GM18517 (cell line): ENCODE data around the gene SLC2A13.
"Not testable (repeated sequence)": the region's sequence is repeated elsewhere in the genome, so short reads cannot be mapped to it uniquely, and the experiment has no call there.

Experiments
- ATAC-seq: cut with Tn5 transposase; IDR thresholded peaks from one replicate; pipeline ENCODE4 v1.9.1; 2021; ENCODE audit warnings: mild to moderate bottlenecking, moderate library complexity; ENCODE audit not compliant: unreplicated experiment

Gene SLC2A13

DNA sequence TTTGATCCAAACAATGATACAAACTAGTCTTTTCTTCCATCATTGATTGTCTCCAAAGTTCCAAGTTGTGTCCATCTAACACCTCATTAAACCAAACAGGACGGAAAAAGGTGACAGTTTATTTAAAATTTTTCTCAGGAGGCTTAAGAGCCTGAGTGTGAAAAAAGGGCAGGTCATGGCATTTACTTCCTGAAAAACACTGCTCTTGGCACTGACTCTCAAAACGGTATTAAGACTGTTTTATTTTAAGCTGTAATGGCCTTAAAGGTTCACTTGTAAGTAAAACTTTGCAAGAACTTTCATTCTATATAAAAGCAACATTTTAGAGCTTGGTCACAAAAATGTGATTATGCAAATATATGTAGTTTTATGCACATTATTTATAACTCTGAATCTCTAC is 222.5 kb downstream of the SLC2A13 start:
- ATAC-seq, result no peak

- no peak for ATAC-seq
Observed at GRCh38 chr12:39878753-39879152, 227.1 kb downstream of the SLC2A13 start.

GRCh38 chr12:39875721-39876120 is 230.2 kb downstream of the SLC2A13 start:
- no peak for ATAC-seq

GRCh38 chr12:39874785-39875184 is 231.1 kb downstream of the SLC2A13 start:
- ATAC-seq, result no peak

DNA sequence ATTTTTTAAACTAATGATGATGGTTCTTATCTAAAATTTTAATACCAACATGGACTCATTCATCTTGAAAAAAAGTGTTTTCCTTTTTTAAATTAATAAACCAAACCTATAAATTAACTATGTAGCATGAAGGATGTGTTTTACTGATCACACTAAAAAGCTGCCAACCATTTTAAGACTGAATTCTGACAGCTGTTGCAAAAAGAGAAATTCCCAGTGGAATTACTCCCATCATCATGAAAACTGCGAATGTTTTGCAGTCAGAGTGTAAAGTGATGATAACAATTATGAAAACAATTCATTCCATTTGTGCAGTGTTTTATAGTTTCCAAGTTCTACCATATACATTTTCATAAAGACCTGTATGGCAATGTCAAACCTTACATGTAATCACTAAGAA is 232.8 kb downstream of the SLC2A13 start:
- no peak for ATAC-seq

- no peak for ATAC-seq
Observed at GRCh38 chr12:39872425-39872824, 233.5 kb downstream of the SLC2A13 start.

GRCh38 chr12:39868328-39868725 is 237.6 kb downstream of the SLC2A13 start:
- ATAC-seq, result no peak

GRCh38 chr12:39867631-39868327 is 238.1 kb downstream of the SLC2A13 start:
- no peak for ATAC-seq

DNA sequence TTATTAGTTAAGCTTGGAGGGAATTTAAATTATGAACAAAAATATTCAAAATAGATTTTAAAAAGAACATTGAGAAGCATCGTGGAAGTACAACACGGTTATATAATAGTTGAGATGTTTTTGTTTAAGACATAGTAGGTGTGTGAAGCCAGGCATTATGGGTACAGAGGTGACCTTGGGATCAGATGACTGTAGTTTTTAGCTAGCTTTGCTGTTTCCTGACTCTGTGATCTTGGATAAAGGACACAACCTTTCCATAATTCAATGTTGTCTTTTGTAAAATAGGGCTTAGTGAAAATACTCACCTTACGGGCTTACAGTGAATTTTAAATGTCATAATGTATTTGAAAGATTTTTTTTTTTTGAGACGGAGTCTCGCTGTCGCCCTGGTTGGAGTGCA is 239.7 kb downstream of the SLC2A13 start:
- ATAC-seq, result no peak

DNA sequence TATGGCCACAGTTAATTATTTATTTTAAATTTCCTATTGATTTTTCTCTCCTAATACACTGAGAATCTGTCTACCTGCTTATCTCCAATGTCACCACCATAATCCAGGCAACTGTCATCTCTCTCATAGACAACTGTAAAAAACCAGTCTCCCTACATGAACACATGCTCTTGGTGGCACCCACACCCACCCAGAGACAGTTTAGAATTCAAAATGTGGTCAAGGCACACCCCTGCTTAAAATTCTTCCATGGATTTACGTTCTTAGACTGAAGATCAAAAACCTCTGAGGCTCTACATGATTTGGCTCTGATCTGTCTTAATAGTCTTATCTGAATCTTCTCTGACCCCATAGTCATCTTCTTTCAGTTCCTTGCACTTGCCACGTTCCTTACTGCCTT is 245.2 kb downstream of the SLC2A13 start:
- ATAC-seq, result no peak

DNA sequence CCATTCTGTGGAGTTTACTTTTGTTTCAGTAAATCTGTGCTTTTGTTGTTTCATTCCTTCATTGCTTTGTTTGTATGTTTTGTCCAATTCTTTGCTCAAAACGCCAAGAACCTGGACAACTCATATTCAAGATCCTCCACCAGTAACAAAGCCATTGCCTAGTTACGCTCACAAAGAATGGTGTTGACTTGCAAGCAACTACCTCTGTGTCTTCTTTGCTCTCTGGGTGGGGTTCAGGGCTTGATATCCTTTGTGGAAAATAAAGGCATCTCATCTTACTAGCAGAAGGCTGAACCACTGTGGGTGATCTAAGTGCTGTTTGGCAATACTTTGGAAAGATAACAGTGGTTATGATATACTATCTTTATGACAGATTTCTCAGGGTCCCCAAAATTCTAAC is 252.9 kb downstream of the SLC2A13 start:
- ATAC-seq, result no peak

GRCh38 chr12:39852346-39852745 is 253.5 kb downstream of the SLC2A13 start:
- no peak for ATAC-seq

GRCh38 chr12:39848218-39848617 is 257.7 kb downstream of the SLC2A13 start:
- ATAC-seq, result not testable (repeated sequence)

GRCh38 chr12:39846971-39847650 is 258.8 kb downstream of the SLC2A13 start:
- peak; percentile 49 for ATAC-seq

DNA sequence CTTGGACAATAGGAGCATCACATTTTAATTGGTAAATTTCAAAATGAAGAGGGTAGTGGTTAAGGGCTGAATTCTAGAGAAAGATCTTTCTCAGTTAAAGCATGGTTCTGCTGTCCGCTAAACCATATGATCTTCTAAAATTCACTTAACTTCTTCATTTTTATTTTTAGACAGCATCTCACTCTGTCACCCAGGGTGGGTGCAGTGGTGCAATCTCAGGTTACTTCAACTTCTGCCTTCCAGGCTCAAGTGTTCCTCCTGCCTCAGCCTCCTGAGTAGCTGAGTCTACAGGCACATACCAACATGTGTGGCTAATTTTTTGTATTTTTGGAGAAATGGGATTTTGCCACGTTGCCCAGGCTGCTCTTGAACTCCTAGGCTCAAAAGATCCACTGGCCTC is 259.6 kb downstream of the SLC2A13 start:
- ATAC-seq, result no peak

- ATAC-seq, result no peak
Observed at GRCh38 chr12:39840422-39840821, 265.5 kb downstream of the SLC2A13 start.

DNA sequence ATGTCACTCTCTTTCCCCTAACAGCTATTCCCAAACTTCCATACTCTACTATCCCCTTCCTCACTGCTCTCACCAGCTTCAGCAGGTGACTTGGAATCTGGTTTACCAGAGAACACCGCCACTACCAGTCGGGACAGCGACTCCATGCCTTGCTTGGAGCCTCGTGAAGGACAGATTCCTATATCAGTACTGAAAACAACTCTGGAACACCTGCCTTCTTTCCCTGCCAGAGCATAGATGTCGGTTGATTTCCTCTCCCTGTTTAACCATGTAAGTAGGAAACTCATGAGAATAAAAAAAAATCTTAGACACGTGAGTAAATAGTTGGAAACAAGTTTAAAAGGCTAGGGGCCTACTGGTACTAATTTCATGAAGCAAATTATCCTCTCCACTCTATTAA is 266.8 kb downstream of the SLC2A13 start:
- no peak for ATAC-seq

GRCh38 chr12:39835517-39836489 is 270.1 kb downstream of the SLC2A13 start:
- peak; percentile 79 for ATAC-seq

- no peak for ATAC-seq
Observed at GRCh38 chr12:39831587-39832315, 274.1 kb downstream of the SLC2A13 start.

GRCh38 chr12:39830852-39831520 is 274.9 kb downstream of the SLC2A13 start:
- ATAC-seq, result no peak
